ENCODE results near the gene STEAP1B.
"Not testable (repeated sequence)": the region's sequence is repeated elsewhere in the genome, so short reads cannot be mapped to it uniquely, and the experiment has no call there.

The STEAP1B gene

GRCh38 chr7:22496296-22496888, 3.6 kb downstream of the STEAP1B start:
- not testable (repeated sequence) for DNase-seq

- not testable (repeated sequence) for DNase-seq
These were observed 6.6 kb downstream of the STEAP1B start for GRCh38 chr7:22493160-22493925.

- DNase-seq, result peak; percentile 82
These were observed 11.1 kb downstream of the STEAP1B start for GRCh38 chr7:22488643-22489462.

- DNase-seq, result no peak
These were observed 11.9 kb downstream of the STEAP1B start for GRCh38 chr7:22487978-22488642.

GRCh38 chr7:22486597-22486996, 13.4 kb downstream of the STEAP1B start:
- DNase-seq, result no peak

- peak; percentile 49 for DNase-seq
These were observed 14.8 kb downstream of the STEAP1B start for GRCh38 chr7:22485189-22485588.

- DNase-seq, result no peak
These were observed 17.5 kb downstream of the STEAP1B start for GRCh38 chr7:22482503-22482902.

- peak; percentile 9 for DNase-seq
These were observed 18.3 kb downstream of the STEAP1B start for GRCh38 chr7:22481726-22482125.

GRCh38 chr7:22480523-22481075, 19.4 kb downstream of the STEAP1B start:
- DNase-seq, result no peak

GRCh38 chr7:22477876-22478450, 22.0 kb downstream of the STEAP1B start:
- DNase-seq, result no peak

GRCh38 chr7:22477262-22477661, 22.7 kb downstream of the STEAP1B start:
- no peak for DNase-seq

GRCh38 chr7:22476824-22477223, 23.2 kb downstream of the STEAP1B start:
- DNase-seq, result peak; percentile 11

GRCh38 chr7:22474645-22475044, 25.3 kb downstream of the STEAP1B start:
- DNase-seq, result no peak

- DNase-seq, result no peak
These were observed 29.0 kb downstream of the STEAP1B start for GRCh38 chr7:22470981-22471380.

- DNase-seq, result no peak
These were observed 30.4 kb downstream of the STEAP1B start for GRCh38 chr7:22469371-22470143.

- DNase-seq, result no peak
These were observed 31.4 kb downstream of the STEAP1B start for GRCh38 chr7:22468609-22469008.

- no peak for DNase-seq
These were observed 35.7 kb downstream of the STEAP1B start for GRCh38 chr7:22464299-22464698.

- no peak for DNase-seq
These were observed 39.5 kb downstream of the STEAP1B start for GRCh38 chr7:22460363-22460988.

GRCh38 chr7:22457471-22457870, 42.5 kb downstream of the STEAP1B start:
- no peak for DNase-seq

GRCh38 chr7:22454446-22454845, 45.5 kb downstream of the STEAP1B start:
- DNase-seq, result no peak

GRCh38 chr7:22452960-22453558, 46.9 kb downstream of the STEAP1B start:
- no peak for DNase-seq
